NOMO-1 treated with DMSO at 0.1 percent for 48 hours (cell line): ENCODE data around the gene DCX.

Experiments used
- DNase-seq: peaks from one replicate; lab custom pipeline; 2025; ENCODE audit not compliant: unreplicated experiment; lab: John Stamatoyannopoulos, UW

The DCX gene

DNA sequence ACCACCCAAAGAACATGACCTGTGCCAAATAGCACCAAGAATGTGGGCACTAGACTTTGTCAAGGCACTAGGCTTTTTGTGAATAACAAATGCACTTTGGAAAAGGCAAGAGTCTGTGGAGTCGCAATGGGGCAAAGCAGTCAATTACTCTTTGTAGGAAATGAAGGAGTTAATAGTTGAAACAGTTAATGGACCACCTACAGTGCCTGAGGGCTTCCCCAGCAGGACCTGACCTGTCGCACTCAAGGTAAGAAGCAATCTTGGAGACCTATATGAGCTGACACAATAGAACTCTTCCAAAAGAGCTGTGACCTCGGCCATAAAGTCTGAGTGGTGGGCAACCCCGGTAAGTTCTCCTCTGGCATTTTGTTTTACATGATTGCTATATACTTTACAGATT is 92.5 kb downstream of the DCX start:
- no peak for DNase-seq

DNA sequence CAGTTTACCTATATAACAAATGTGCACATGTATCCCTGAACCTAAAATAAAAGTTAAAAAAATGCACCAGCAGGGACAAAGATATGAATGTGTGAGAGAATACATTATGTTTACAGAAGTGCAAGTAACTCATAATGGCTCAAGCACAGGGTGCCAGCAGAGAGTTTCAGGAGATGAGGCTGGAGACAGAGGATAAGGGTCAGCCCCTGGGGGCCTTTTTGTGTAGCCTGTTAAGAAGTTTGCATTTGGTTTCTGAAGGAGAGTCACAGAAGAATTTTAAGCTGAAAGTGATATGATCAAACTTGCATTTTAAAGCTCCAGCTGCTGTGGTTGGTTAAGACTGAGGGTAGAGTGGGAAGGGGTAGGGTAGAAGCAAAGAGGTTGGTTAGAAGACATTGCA is 93.1 kb downstream of the DCX start:
- DNase-seq = no peak

GRCh38 chrX:111309083-111309482 is 102.9 kb downstream of the DCX start:
- DNase-seq = no peak

DNA sequence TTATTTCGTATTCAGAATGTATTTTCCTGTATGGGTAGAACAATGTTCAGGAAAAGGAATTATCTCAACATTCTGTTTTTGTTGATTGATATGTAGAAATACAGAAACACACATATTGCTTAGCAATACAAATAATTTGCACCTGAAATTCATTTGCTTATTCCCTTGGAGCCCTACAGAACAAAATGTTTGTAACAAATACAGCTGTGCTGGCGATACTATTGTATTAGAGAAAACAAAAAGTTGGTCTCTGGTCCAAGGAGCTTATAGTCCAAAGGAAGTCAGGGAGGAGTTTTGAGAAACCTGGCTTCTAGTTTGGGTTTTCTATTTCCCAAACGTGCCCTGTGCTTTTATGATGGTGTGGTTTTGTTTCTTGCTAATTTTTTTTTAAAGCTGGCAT is 104.0 kb downstream of the DCX start:
- DNase-seq = no peak

DNA sequence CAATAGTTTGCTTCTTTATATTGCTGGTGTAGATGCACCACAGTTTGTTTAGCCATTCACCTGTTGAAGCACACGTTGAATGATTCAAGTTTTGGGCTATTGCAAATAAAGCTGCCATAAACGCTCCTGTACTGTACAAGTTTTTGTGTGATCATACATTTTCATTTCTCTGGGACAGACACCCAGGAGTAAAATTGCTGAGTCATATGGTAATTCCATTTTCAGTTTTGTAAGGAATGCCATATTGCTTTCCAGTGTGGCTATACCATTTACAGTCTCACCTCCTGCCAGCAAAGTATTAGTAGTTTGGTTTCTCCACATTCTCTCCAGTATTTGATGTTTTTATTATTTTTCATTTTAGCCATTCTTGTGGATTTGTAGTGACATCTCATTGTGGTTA is 109.7 kb downstream of the DCX start:
- DNase-seq = no peak

DNA sequence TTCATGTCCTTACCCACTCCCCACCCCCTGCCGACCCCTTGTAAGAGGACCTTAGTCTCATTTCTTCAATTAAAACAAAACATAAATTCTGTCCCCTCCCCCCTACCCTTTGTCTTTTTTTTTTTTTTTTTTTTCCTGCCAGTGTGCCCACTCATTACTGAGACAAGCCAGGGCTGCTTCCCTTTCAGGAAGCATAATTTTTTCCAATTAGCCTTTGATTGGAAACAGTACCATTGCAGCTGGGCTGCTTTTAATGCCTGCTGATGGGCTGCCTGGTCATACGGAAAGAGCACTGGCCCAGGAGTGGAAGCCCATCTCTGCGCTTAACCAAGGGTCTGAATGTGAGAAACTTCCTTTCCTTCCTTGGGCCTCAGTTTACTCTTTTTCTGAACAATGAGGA is 123.2 kb downstream of the DCX start:
- DNase-seq = no peak

DNA sequence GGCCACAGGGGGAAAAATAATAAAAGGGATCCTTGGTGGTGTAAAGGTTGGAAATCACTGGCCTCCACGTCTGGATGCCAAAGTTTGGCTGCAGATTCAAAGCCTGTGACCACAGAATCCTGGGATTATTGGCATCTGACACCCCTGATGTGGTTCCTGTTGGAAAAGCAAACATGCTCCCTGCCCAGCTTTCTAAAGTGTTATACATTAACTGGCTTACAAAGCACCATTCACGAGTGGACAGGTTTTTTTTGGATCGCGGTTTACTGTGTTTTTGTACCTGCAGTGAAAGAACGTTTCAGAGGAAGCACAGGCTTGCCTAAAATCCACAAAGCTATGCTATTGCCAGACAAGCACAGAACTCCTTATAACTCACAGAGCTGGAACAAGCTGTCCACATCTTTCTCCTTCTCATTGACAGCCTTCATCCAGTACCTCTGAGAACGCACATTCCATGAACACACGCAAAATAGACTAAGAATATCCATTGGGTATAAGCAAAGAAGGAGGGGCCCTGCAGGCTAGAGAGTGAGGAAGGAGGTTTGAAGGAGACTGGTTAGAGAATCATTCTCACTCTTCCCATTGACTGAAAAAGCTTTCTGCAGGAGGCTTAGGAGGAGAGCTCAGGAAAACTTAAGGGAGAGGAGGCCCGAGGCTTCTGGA is 127.2 kb downstream of the DCX start:
- DNase-seq = no peak

DNA sequence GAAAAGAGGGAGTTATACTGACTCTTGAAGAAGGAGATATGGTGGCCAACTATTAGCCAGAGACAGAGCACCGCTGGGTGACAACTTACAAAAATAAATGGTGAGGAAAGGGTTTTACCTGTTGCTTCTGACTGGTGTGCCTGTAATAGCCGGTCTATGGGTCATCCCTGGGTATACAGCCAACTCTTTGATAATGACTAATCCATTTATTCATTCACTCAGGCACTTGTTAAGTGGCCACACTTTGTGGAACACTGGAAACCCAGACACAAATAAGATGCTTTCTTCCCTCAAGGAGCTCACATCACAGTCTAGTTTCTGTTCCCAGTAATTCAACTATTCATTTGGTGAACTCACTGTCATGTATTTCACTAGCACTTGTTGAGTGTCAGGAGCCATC is 128.5 kb downstream of the DCX start:
- DNase-seq = no peak

DNA sequence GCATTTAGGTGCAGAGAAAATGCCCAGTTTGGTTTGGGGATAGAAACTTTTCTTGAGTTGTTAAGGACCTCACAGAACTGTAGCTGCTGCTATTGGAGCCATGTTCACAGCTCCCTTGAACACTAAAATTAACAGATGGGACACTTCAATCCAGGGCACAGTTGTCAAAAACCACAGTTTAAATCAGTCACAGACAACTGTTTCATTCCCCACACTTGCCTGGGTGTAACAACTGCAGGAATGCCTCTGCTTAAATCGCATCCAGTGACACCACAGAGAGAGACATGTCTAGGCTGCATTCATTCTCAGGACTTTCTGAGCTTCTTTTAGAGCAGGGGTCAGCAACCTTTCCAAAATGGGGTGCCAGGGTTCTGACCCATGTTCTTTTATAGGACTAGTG is 129.0 kb downstream of the DCX start:
- no peak for DNase-seq

DNA sequence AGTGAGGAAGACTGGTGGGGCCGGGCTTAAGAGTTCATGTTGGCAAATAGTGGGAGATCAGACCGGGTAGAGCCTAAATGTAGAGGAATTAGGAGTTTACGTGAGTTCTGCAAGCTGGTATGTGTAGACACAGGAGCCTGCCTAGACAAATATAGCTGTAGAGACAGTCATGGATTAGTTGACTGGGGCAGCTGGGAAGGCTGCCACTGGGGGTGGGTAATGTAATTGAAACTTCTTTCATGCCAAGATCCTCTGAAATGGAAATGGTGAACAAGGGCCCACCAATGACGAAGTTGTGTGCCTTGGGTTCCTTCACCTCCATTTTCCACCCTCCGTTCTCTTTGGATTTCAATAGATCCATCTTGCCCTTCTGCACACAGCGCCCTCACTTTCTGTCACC is 129.9 kb downstream of the DCX start:
- DNase-seq = no peak

- DNase-seq = no peak
Measured at GRCh38 chrX:111270339-111270738, 141.7 kb downstream of the DCX start, which contains the start of gene CAPN6. Gene CAPN6 (minus strand): TSS chrX:111270483. CDS start chrX:111263936, 6,547 bp downstream.

- DNase-seq = no peak
Measured at GRCh38 chrX:111268506-111268905, 143.5 kb downstream of the DCX start.

DNA sequence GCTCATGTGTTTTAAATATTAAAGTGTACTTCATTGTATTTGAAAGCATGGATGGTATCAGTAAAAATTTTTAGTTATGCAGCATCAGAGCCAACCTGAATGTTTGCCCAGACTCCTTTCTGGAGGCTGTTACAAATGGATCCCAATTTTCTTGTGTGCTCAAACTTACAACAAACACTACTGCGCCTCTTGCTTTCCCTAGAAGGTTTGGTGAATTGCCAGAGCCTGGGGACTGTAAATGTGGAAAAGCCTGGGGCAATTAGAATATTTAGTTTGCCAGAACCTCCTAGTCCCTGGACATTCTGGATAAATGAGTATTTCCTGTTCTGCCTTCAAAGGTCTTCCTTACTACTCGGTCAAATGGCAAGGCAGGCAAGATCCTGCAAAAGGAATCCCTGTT is 146.5 kb downstream of the DCX start:
- DNase-seq = no peak

DNA sequence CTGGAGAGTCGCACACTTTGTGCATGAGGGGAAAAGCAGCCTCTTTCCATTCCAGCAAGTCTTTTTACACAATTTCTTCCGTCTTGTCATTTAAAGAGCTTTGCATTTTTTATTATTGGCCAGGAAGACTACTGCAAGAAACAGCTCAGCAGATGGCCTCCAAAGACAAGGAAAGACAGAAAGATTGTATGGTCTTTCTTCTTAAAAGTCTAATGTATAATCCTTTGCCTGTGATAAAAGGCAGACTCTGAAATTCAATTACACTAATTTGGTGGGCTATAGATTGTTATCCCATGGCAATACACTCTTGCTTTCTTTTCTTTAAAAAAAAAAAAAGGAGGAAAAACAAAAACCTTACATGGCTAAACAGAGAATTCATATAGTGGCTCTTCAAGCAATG is 147.6 kb downstream of the DCX start:
- no peak for DNase-seq

GRCh38 chrX:111262086-111262485 is 149.9 kb downstream of the DCX start:
- no peak for DNase-seq

GRCh38 chrX:111260451-111260850 is 151.5 kb downstream of the DCX start:
- DNase-seq = no peak

DNA sequence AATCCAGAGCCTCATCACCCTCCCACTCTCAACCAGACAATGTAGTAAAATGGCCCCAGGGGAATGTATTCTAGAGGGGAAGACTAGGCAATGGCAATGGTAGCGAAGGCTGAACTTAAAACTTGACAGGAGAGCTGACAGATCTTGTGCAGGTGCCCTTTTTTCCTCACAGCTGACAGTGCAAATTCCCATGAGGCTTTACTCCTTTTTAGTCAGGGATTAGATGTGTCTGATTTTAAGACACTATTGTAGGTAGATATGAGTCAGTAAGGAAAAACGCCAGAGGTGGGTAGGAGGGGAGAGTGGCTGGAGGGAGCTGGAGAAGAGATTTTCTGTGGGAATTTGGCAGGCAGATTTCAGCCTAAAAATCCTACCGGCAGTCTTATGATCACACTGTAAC is 152.4 kb downstream of the DCX start:
- no peak for DNase-seq

GRCh38 chrX:111257733-111258132 is 154.3 kb downstream of the DCX start:
- DNase-seq = no peak

GRCh38 chrX:111254896-111255693 is 156.9 kb downstream of the DCX start:
- no peak for DNase-seq

DNA sequence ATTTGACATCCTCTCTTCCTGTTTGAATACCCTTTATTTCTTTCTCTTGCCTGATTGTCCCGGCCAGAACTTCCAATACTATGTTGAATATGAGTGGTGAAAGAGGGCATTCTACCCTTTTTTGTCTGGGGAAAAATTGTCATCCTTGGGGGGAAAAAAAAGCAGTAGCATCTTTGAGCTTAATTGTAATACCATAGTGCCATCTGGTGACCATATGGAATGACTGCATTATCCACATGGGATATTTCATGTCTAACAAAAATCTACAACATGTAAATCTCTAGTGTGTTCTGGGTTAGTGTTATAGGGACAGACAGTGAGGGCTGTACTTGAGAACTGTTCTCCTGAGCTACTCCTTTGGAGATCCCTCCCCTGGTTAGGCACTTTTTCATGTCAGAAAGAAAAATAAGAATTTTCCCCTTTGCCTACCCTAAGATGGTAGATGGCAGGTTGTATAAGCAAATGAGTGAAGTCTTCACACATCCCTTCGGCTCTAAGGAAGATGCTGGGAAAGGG is 167.7 kb downstream of the DCX start:
- peak; percentile 2 for DNase-seq
